ENCODE measurements around the gene SLC11A1.
A peak's percentile ranks its signal among the peaks of the same experiment; 100 is the strongest.

Gene SLC11A1

GRCh38 chr2:218400167-218400929 is 18.3 kb downstream of the SLC11A1 start:
- H3K4me3 ChIP-seq (ENCODE audit: extremely low read depth, insufficient read depth, low read length, poor library complexity, severe bottlenecking): peak overlapping the region; percentile 83
- peaks cover 40% of the 10 kb centered on the region for H3K36me3 ChIP-seq (ENCODE audit: control insufficient read depth, insufficient read depth, low read length)
- H3K27ac ChIP-seq (ENCODE audit: low read depth, low read length, severe bottlenecking): peak overlapping the region; percentile 66
- 0 to 2% methylated on average over 36 to 40 of the region's 63 CpGs for WGBS, 2 experiments (ENCODE audit: insufficient coverage in 2 of 2)
- no peaks in the 10 kb centered on the region for H3K9me3 ChIP-seq (ENCODE audit: control insufficient read depth, low read length)
- peaks cover 20% of the 10 kb centered on the region for H3K4me1 ChIP-seq (ENCODE audit: control insufficient read depth, insufficient read depth, low read length, poor library complexity, severe bottlenecking)

GRCh38 chr2:218400930-218401881 is 19.1 kb downstream of the SLC11A1 start:
- peaks cover 45% of the 10 kb centered on the region for H3K36me3 ChIP-seq (ENCODE audit: control insufficient read depth, insufficient read depth, low read length)
- no peaks in the 10 kb centered on the region for H3K9me3 ChIP-seq (ENCODE audit: control insufficient read depth, low read length)
- H3K4me1 ChIP-seq (ENCODE audit: control insufficient read depth, insufficient read depth, low read length, poor library complexity, severe bottlenecking): peaks cover 27% of the 10 kb centered on the region
- WGBS, 2 experiments (ENCODE audit: insufficient coverage in 2 of 2): 60 to 68% methylated on average over 17 to 18 of the region's 24 CpGs
- H3K4me3 ChIP-seq (ENCODE audit: extremely low read depth, insufficient read depth, low read length, poor library complexity, severe bottlenecking): peak overlapping the region; percentile 83
- H3K27ac ChIP-seq (ENCODE audit: low read depth, low read length, severe bottlenecking): no peak overlapping the region

GRCh38 chr2:218401890-218402289 is 19.8 kb downstream of the SLC11A1 start:
- peaks cover 28% of the 10 kb centered on the region for H3K4me1 ChIP-seq (ENCODE audit: control insufficient read depth, insufficient read depth, low read length, poor library complexity, severe bottlenecking)
- H3K36me3 ChIP-seq (ENCODE audit: control insufficient read depth, insufficient read depth, low read length): peaks cover 45% of the 10 kb centered on the region
- H3K4me3 ChIP-seq (ENCODE audit: extremely low read depth, insufficient read depth, low read length, poor library complexity, severe bottlenecking): no peak overlapping the region
- no peak overlapping the region for H3K27ac ChIP-seq (ENCODE audit: low read depth, low read length, severe bottlenecking)
- H3K9me3 ChIP-seq (ENCODE audit: control insufficient read depth, low read length): no peaks in the 10 kb centered on the region
- WGBS, 2 experiments (ENCODE audit: insufficient coverage in 2 of 2): 91 to 100% methylated on average over 5 of the region's 9 CpGs

- no peak overlapping the region for H3K27ac ChIP-seq (ENCODE audit: low read depth, low read length, severe bottlenecking)
- peaks cover 26% of the 10 kb centered on the region for H3K4me1 ChIP-seq (ENCODE audit: control insufficient read depth, insufficient read depth, low read length, poor library complexity, severe bottlenecking)
- no peaks in the 10 kb centered on the region for H3K9me3 ChIP-seq (ENCODE audit: control insufficient read depth, low read length)
- H3K36me3 ChIP-seq (ENCODE audit: control insufficient read depth, insufficient read depth, low read length): peaks cover 45% of the 10 kb centered on the region
- WGBS, 2 experiments (ENCODE audit: insufficient coverage in 2 of 2): 95 to 100% methylated on average over 6 to 7 of the region's 8 CpGs
- H3K4me3 ChIP-seq (ENCODE audit: extremely low read depth, insufficient read depth, low read length, poor library complexity, severe bottlenecking): no peak overlapping the region
Observed at GRCh38 chr2:218402491-218402901, 20.4 kb downstream of the SLC11A1 start.

GRCh38 chr2:218402911-218403411 is 20.9 kb downstream of the SLC11A1 start:
- Histone ChIP-seq H3K4me3 (ENCODE audit: extremely low read depth, insufficient read depth, low read length, poor library complexity, severe bottlenecking) (no peak overlapping the region), H3K4me1 (ENCODE audit: control insufficient read depth, insufficient read depth, low read length, poor library complexity, severe bottlenecking) (peaks cover 25% of the 10 kb centered on the region)
- WGBS, 2 experiments (ENCODE audit: insufficient coverage in 2 of 2): 94 to 96% methylated on average over 14 to 26 of the region's 26 CpGs

GRCh38 chr2:218403810-218404209 is 21.7 kb downstream of the SLC11A1 start:
- Histone ChIP-seq H3K4me3 (ENCODE audit: extremely low read depth, insufficient read depth, low read length, poor library complexity, severe bottlenecking) (no peak overlapping the region), H3K9me3 (ENCODE audit: control insufficient read depth, low read length) (no peaks in the 10 kb centered on the region), H3K4me1 (ENCODE audit: control insufficient read depth, insufficient read depth, low read length, poor library complexity, severe bottlenecking) (peaks cover 25% of the 10 kb centered on the region), H3K36me3 (ENCODE audit: control insufficient read depth, insufficient read depth, low read length) (peaks cover 45% of the 10 kb centered on the region), H3K27ac (ENCODE audit: low read depth, low read length, severe bottlenecking) (no peak overlapping the region)
- 83 to 90% methylated on average over 5 to 7 of the region's 7 CpGs for WGBS, 2 experiments (ENCODE audit: insufficient coverage in 2 of 2)

More at GRCh38 chr2:218402911-218403411, 20.9 kb downstream of the SLC11A1 start:
- peaks cover 45% of the 10 kb centered on the region for H3K36me3 ChIP-seq (ENCODE audit: control insufficient read depth, insufficient read depth, low read length)
- H3K27ac ChIP-seq (ENCODE audit: low read depth, low read length, severe bottlenecking): no peak overlapping the region
- no peaks in the 10 kb centered on the region for H3K9me3 ChIP-seq (ENCODE audit: control insufficient read depth, low read length)

GRCh38 chr2:218404351-218405085 is 22.4 kb downstream of the SLC11A1 start:
- Histone ChIP-seq H3K27ac (ENCODE audit: low read depth, low read length, severe bottlenecking) (peak overlapping the region; percentile 92), H3K9me3 (ENCODE audit: control insufficient read depth, low read length) (no peaks in the 10 kb centered on the region), H3K4me1 (ENCODE audit: control insufficient read depth, insufficient read depth, low read length, poor library complexity, severe bottlenecking) (peaks cover 25% of the 10 kb centered on the region), H3K36me3 (ENCODE audit: control insufficient read depth, insufficient read depth, low read length) (peaks cover 45% of the 10 kb centered on the region), H3K4me3 (ENCODE audit: extremely low read depth, insufficient read depth, low read length, poor library complexity, severe bottlenecking) (no peak overlapping the region)
- 92% methylated on average over 10 of the region's 16 CpGs for WGBS, 2 experiments (ENCODE audit: insufficient coverage in 2 of 2)

GRCh38 chr2:218405086-218405745 is 23.1 kb downstream of the SLC11A1 start:
- H3K4me3 ChIP-seq (ENCODE audit: extremely low read depth, insufficient read depth, low read length, poor library complexity, severe bottlenecking): no peak overlapping the region
- peaks cover 45% of the 10 kb centered on the region for H3K36me3 ChIP-seq (ENCODE audit: control insufficient read depth, insufficient read depth, low read length)
- 58 to 100% methylated on average over 1 to 5 of the region's 8 CpGs for WGBS, 2 experiments (ENCODE audit: insufficient coverage in 2 of 2)
- no peaks in the 10 kb centered on the region for H3K9me3 ChIP-seq (ENCODE audit: control insufficient read depth, low read length)
- H3K27ac ChIP-seq (ENCODE audit: low read depth, low read length, severe bottlenecking): peak overlapping the region; percentile 92
- H3K4me1 ChIP-seq (ENCODE audit: control insufficient read depth, insufficient read depth, low read length, poor library complexity, severe bottlenecking): peaks cover 25% of the 10 kb centered on the region

- 0 to 2% methylated on average over 5 to 9 of the region's 15 CpGs for WGBS, 2 experiments (ENCODE audit: insufficient coverage in 2 of 2)
Observed at GRCh38 chr2:218405746-218406208, 23.7 kb downstream of the SLC11A1 start.

More at GRCh38 chr2:218405746-218406208, 23.7 kb downstream of the SLC11A1 start:
- Histone ChIP-seq H3K4me1 (ENCODE audit: control insufficient read depth, insufficient read depth, low read length, poor library complexity, severe bottlenecking) (peaks cover 25% of the 10 kb centered on the region), H3K27ac (ENCODE audit: low read depth, low read length, severe bottlenecking) (peak overlapping the region; percentile 92), H3K36me3 (ENCODE audit: control insufficient read depth, insufficient read depth, low read length) (peaks cover 45% of the 10 kb centered on the region), H3K4me3 (ENCODE audit: extremely low read depth, insufficient read depth, low read length, poor library complexity, severe bottlenecking) (peak overlapping the region; percentile 33), H3K9me3 (ENCODE audit: control insufficient read depth, low read length) (no peaks in the 10 kb centered on the region)

All from mesodermal cell (in vitro differentiated cells).